NB4 (cell line): ENCODE results near the gene ACOX2.

Experiments used
- DNase-seq: peaks from one replicate; pipeline ENCODE4 v3.0.0; 2010; ENCODE audit warnings: low read depth
- H3K4me3 ChIP-seq: one replicate; pipeline ENCODE4 v1.5.1; 2011; ENCODE audit warnings: mild to moderate bottlenecking, low read depth, low read length, moderate library complexity
- CTCF ChIP-seq: IDR thresholded peaks from one replicate; pipeline ENCODE4 v1.5.1; 2012; ENCODE audit warnings: low read depth, low read length
- MAX ChIP-seq: IDR thresholded peaks from 2 replicates; pipeline ENCODE4 v1.6.1; 2011; ENCODE audit warnings: low read depth, low read length
- MYC ChIP-seq: IDR thresholded peaks from 2 replicates; pipeline ENCODE4 v1.6.1; 2011; ENCODE audit warnings: low read depth, low read length
- POLR2A ChIP-seq: IDR thresholded peaks from 2 replicates; pipeline ENCODE4 v1.6.1; 2011; ENCODE audit warnings: mild to moderate bottlenecking; ENCODE audit not compliant: insufficient read length; ENCODE audit errors: extremely low read depth

The ACOX2 gene

GRCh38 chr3:58466899-58467563 lies 70.0 kb downstream of the ACOX2 start:
- no peak for DNase-seq
- no peak for TF ChIP-seq MAX
- TF ChIP-seq MYC = no peak
- no peak for TF ChIP-seq CTCF
- no peak for TF ChIP-seq POLR2A
- H3K4me3 ChIP-seq = no peak overlapping the region

- no peak for DNase-seq
- TF ChIP-seq CTCF = no peak
- no peak for TF ChIP-seq POLR2A
- TF ChIP-seq MAX = no peak
- TF ChIP-seq MYC = no peak
- no peak overlapping the region for H3K4me3 ChIP-seq
Measured at GRCh38 chr3:58464866-58465265, 72.1 kb downstream of the ACOX2 start.

GRCh38 chr3:58463942-58464271 lies 73.1 kb downstream of the ACOX2 start:
- DNase-seq = no peak
- TF ChIP-seq POLR2A (no peak), MAX (no peak), CTCF (no peak), MYC (no peak)
- no peak overlapping the region for H3K4me3 ChIP-seq

- H3K4me3 ChIP-seq = no peak overlapping the region
- DNase-seq = peak; percentile 82
Measured at GRCh38 chr3:58463181-58463941, 73.6 kb downstream of the ACOX2 start.

GRCh38 chr3:58462829-58463180 lies 74.2 kb downstream of the ACOX2 start:
- TF ChIP-seq MAX (no peak), MYC (no peak), CTCF (no peak), POLR2A (no peak)
- no peak for DNase-seq
- H3K4me3 ChIP-seq = no peak overlapping the region

More at GRCh38 chr3:58463181-58463941, 73.6 kb downstream of the ACOX2 start:
- peak; percentile 77 for TF ChIP-seq MAX
- TF ChIP-seq CTCF = peak; percentile 95
- peak; percentile 77 for TF ChIP-seq MYC
- TF ChIP-seq POLR2A = no peak
